ENCODE results near the gene SMARCA5.
A peak's percentile ranks its signal among the peaks of the same experiment; 100 is the strongest.
"Not testable (repeated sequence)": the region's sequence is repeated elsewhere in the genome, so short reads cannot be mapped to it uniquely, and the experiment has no call there.

SMARCA5 gene, protein sequence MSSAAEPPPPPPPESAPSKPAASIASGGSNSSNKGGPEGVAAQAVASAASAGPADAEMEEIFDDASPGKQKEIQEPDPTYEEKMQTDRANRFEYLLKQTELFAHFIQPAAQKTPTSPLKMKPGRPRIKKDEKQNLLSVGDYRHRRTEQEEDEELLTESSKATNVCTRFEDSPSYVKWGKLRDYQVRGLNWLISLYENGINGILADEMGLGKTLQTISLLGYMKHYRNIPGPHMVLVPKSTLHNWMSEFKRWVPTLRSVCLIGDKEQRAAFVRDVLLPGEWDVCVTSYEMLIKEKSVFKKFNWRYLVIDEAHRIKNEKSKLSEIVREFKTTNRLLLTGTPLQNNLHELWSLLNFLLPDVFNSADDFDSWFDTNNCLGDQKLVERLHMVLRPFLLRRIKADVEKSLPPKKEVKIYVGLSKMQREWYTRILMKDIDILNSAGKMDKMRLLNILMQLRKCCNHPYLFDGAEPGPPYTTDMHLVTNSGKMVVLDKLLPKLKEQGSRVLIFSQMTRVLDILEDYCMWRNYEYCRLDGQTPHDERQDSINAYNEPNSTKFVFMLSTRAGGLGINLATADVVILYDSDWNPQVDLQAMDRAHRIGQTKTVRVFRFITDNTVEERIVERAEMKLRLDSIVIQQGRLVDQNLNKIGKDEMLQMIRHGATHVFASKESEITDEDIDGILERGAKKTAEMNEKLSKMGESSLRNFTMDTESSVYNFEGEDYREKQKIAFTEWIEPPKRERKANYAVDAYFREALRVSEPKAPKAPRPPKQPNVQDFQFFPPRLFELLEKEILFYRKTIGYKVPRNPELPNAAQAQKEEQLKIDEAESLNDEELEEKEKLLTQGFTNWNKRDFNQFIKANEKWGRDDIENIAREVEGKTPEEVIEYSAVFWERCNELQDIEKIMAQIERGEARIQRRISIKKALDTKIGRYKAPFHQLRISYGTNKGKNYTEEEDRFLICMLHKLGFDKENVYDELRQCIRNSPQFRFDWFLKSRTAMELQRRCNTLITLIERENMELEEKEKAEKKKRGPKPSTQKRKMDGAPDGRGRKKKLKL
- total RNA-seq = 328 to 353 reads per million in 2 donors

DNA sequence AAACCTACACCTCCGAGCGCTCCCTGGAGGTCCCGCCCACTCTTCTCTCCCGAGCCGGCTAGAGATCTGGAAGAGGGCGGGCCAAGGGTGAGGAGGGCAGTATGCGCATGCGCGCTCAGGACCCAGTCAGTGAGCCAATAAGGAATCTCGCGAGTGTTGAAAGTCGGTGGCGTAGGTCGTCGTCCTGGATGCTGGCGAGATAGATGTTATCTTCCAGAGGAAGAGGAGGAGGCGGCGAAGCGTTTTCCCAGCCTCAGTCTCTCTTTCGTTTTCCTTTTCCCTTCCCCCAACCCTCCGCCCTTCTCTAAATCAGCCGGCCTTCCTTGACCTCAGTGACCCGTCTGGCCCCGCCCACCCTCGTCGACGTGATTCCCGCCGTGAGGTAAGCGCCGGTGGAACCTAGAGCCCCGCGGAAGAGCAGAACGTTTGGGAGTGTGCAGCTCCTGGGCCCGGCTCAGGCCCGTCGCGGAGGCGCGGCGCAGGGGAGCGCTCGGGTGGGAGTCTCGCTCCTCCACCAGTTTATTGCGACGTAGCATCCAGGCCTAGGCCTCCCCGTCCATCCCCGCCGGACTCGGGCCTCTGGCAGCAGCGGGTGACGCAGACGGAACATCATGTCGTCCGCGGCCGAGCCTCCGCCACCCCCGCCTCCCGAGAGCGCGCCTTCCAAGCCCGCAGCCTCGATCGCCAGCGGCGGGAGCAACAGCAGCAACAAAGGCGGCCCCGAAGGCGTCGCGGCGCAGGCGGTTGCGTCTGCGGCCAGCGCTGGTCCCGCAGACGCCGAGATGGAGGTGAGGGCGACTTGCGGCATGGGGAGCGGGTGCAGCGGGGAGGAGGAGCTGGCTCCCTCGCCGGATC is at the start of gene SMARCA5:
TSS of gene SMARCA5 (plus strand) at position 389 of the 855 bp plus-strand sequence. CDS start at position 612, 223 bp downstream.
- DNase-seq = peak; percentile 79

- no peak for DNase-seq
These were observed 40.0 kb upstream of the SMARCA5 start for GRCh38 chr4:143473334-143474126.

DNA sequence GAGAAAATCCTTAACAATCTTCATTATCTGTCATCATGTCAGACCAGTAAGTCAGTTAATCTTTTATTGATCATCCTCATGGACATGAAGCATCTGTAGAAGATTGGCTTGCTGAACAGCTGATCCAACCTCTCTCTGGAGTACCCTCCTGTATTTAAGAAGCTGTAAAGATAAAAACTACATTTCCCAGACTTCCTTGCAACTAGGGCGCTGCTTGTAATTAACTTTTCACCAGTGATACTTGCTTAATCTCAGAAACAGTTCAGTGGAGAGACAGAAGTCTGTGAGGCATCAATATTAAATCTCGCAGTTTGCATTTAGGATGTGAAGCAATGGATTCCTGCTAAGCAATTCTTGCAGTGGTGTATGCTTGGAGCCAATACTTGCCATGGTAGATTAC is 36.0 kb upstream of the SMARCA5 start:
- DNase-seq = no peak

DNA sequence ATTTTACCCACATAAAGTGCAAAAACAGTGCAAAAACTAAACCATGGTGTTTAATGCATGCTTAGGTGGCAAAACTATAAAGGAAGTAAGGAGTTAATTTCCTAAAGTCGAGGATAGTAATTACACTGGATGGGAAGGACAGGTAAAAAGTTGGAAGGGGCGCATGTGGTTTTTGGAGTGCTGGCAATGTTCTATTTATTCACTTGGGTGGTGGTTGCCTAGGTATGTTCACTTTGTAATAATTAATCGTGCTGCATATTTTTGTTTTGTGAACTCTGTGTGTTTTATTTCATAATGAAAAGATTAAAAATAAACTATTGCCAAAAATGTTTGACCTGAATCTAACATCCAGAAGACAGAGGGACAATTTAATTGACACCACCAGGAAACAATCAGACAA is 32.1 kb upstream of the SMARCA5 start:
- no peak for DNase-seq

- no peak for DNase-seq
These were observed 30.7 kb upstream of the SMARCA5 start for GRCh38 chr4:143482840-143483239.

GRCh38 chr4:143486314-143486713 is 27.2 kb upstream of the SMARCA5 start:
- DNase-seq = no peak

DNA sequence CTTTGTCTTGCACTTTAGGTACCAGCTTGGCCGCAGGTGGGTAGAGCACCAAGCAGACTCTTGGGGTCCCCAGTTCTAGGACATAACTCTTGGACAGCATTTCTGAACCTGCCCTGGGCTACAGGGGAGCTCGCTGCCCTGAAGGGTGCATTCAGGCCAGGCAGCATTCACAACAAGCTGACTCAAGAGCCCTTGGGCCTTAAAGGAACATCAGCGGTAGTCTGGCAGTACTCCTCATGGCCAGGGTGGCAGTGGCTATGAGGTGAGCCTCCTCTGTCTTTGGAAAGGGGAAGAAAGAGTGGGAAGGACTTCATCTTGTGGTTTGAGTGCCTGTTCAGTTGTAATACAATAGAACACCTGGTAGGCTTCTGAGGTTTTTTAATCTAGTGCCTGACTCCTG is 24.8 kb upstream of the SMARCA5 start:
- no peak for DNase-seq

DNA sequence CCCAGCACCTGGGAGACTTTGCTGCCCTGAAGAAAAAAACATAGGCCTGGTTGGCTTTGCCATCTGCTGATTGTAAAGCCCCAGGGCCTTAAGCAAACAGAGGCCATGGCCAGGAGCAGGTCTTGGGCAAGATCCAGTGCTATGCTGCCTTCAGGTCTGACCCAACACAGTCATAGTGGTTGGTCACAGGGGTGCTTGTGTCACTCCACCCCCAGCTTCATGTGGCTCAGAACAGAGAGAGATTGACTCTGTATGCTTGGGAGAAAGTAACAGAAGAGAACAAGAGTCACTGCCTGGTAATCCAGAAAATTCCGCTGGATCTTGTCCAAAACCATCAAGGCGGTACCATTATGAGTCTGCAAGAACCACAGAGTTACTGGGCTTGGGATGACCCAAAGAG is 24.4 kb upstream of the SMARCA5 start:
- no peak for DNase-seq

- DNase-seq = no peak
These were observed 15.5 kb upstream of the SMARCA5 start for GRCh38 chr4:143498021-143498420.

GRCh38 chr4:143502231-143502630 is 11.3 kb upstream of the SMARCA5 start:
- no peak for DNase-seq

- no peak for DNase-seq
These were observed 7.5 kb upstream of the SMARCA5 start for GRCh38 chr4:143506031-143506430.

GRCh38 chr4:143511906-143512305 is 1.6 kb upstream of the SMARCA5 start:
- DNase-seq = no peak

DNA sequence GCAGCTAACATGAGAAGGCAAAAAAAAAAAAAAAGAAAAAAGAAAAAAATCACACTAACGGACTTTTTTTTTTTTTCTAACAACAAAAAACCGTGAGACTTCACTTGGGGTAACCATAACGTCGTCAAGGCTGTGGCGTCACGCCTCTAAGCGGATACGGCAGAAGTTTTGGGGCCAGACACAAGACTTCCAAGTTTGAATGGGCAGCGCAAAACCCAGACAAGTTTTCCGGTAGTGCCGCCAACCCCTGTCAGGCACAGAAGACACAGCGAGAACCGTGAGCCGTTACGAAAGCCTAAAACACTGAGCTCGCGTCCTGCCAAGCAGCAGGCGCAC is 556 bp upstream of the SMARCA5 start:
- no peak for DNase-seq

DNA sequence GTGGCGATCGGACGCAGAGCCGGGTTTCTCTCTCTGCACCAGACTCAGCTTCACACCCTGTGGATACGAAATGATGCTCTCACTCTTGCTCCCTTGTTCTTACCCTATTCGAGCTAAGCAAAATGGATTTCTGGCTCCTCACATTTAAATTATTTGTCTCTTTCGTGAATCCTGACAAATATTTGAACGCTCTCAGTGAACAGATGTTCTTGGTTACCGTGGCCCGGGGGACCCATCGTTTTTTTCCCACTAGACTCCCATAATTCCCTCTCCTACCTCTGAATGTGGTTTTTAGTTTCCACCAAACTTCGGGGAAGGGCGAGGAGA is 630 bp downstream of the SMARCA5 start:
- no peak for DNase-seq

DNA sequence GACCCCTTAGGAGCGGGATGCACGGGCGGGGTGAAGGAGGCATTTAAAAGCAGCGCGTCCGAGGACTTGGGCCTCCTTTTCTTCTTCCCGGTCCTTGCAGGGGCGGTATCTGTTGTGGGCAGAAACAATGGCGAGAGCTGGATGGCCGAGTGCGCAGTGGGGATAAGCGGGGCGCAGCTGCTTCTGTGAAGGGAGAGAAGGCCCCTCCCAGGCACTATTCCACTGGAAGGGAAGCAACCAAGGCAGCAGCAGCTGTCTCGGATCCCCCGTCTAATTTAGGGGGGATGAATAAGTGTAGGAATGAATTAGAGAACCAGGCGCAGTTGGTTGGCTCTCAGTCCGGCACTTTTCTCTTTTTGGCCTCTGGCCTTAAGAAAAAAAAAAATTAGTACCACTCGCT is 995 bp downstream of the SMARCA5 start:
- no peak for DNase-seq

GRCh38 chr4:143514901-143515300 is 1.4 kb downstream of the SMARCA5 start:
- DNase-seq = no peak

GRCh38 chr4:143515905-143516304 is 2.4 kb downstream of the SMARCA5 start:
- no peak for DNase-seq

- DNase-seq = no peak
These were observed 4.3 kb downstream of the SMARCA5 start for GRCh38 chr4:143517764-143518163.

DNA sequence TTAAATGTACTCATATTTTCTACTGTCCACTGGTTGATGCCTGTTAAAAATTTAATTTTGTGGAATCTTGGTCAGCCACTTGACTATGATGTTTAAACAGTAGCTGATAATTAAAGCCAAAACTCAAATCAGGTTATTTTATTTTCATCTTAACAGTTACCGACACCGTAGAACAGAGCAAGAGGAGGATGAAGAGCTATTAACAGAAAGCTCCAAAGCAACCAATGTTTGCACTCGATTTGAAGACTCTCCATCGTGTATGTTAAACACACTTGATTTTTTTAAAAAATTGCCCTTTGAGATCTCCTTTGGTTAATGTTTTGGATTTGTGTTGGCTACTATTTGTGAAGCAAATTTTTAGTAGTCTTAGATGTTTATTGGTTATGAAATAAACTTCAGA is 10.7 kb downstream of the SMARCA5 start:
- DNase-seq = no peak

DNA sequence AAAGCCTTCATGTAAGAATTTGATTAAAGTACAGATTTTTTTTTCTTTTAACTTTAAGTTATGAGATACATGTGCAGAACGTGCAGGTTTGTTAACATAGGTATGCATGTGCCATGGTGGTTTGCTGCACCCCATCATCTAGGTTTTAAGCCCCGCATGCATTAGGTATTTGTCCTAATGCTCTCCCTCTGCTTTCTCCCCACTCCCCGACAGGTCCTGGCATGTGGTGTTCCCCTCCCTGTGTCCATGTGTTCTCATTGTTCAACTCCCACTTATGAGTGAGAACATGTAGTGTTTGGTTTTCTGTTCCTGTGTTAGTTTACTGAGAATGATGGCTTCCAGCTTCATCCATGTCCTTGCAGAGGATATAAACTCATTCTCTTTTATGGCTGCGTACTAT is 14.5 kb downstream of the SMARCA5 start:
- not testable (repeated sequence) for DNase-seq

GRCh38 chr4:143531380-143531779 is 17.9 kb downstream of the SMARCA5 start:
- no peak for DNase-seq

Data from activated gamma-delta T cell (primary cell).